ELF-1 (cell line): Measurements from ENCODE around the gene CYP4V2.
"Not testable (repeated sequence)": the region's sequence is repeated elsewhere in the genome, so short reads cannot be mapped to it uniquely, and the experiment has no call there.

Experiments
- DNase-seq: peaks from one replicate; pipeline ENCODE4 v3.0.0-alpha.2; 2016; ENCODE audit warnings: low read depth, low spot score

Gene CYP4V2

GRCh38 chr4:186227744-186228513, 36.6 kb downstream of the CYP4V2 start:
- no peak for DNase-seq

- DNase-seq: no peak
These were observed 37.1 kb downstream of the CYP4V2 start for GRCh38 chr4:186228514-186228894.

- DNase-seq: no peak
These were observed 43.0 kb downstream of the CYP4V2 start for GRCh38 chr4:186234367-186234766.

- no peak for DNase-seq
These were observed 44.8 kb downstream of the CYP4V2 start for GRCh38 chr4:186236126-186236525.

- no peak for DNase-seq
These were observed 49.1 kb downstream of the CYP4V2 start for GRCh38 chr4:186240452-186240847.

GRCh38 chr4:186240848-186241491, 49.6 kb downstream of the CYP4V2 start:
- DNase-seq: no peak

GRCh38 chr4:186241616-186242015, 50.2 kb downstream of the CYP4V2 start:
- no peak for DNase-seq

GRCh38 chr4:186242031-186242430, 50.7 kb downstream of the CYP4V2 start:
- DNase-seq: not testable (repeated sequence)

GRCh38 chr4:186243331-186243730, 52.0 kb downstream of the CYP4V2 start:
- no peak for DNase-seq

GRCh38 chr4:186244835-186245234, 53.5 kb downstream of the CYP4V2 start:
- DNase-seq: no peak

- DNase-seq: not testable (repeated sequence)
These were observed 55.8 kb downstream of the CYP4V2 start for GRCh38 chr4:186247062-186247752.

- DNase-seq: no peak
These were observed 57.3 kb downstream of the CYP4V2 start for GRCh38 chr4:186248643-186249042.

GRCh38 chr4:186249785-186250754, 58.7 kb downstream of the CYP4V2 start:
- no peak for DNase-seq

- no peak for DNase-seq
These were observed 59.4 kb downstream of the CYP4V2 start for GRCh38 chr4:186250760-186251159.

- DNase-seq: no peak
These were observed 63.8 kb downstream of the CYP4V2 start for GRCh38 chr4:186255122-186255521.

- DNase-seq: no peak
These were observed 66.9 kb downstream of the CYP4V2 start for GRCh38 chr4:186258216-186258811.

GRCh38 chr4:186260117-186260503, 68.7 kb downstream of the CYP4V2 start:
- DNase-seq: no peak
